D721Med (cell line): ENCODE data around the gene SLC17A5.
"Not testable (repeated sequence)": the region's sequence is repeated elsewhere in the genome, so short reads cannot be mapped to it uniquely, and the experiment has no call there.

Experiments
- DNase-seq: peaks from one replicate; pipeline ENCODE4 v3.0.0; 2011; ENCODE audit warnings: low spot score; ENCODE audit not compliant: insufficient read length
- FAIRE-seq: peaks from 2 replicates; lab custom pipeline; 2011; peaks lifted over from hg19 to GRCh38; lab: Jason Lieb, UNC
- CTCF ChIP-seq: IDR thresholded peaks from 2 replicates; pipeline ENCODE4 v1.5.1; 2012; ENCODE audit warnings: mild to moderate bottlenecking, control low read depth; ENCODE audit not compliant: insufficient read depth; ENCODE audit errors: missing control alignments

Gene SLC17A5

DNA sequence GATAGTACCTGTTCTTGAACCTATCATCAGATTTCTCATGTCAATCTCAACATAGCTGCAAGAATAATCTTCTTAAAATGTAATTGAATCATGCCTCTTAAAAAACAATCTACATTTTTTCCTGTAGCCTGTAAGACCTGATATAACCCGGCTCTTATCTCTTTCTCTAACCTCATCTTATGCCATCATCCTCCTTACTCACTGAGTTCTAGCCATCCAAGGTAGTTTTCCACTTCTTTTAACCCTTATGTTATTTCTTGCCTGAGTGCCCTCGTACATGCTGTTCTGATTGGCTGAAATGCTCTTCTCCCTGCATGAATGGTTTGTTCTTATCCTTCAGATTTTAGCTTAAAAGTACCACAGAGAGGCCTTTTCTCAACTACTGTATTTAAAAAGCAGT lies 16.4 kb downstream of the SLC17A5 start:
- FAIRE-seq = no peak
- no peak for TF ChIP-seq CTCF
- no peak for DNase-seq

DNA sequence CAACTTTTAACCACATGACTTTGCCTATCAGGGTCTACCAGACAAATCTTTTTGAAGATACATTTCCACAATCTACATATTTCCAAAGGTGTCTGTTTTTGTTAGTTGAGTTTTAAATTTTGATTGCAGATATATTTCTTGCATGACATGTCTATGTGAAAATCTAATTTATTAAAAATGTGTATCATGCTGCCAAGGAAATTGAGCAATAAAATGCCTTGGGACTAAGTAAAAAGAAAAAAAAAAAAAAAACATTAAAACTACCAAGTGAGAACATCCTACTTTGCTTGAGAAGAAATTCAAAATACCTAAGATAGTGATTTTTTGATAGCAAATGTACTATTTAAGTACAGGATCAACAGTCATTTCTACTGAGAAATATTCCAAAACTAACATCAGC lies 17.7 kb downstream of the SLC17A5 start:
- DNase-seq (no peak), FAIRE-seq (peak; percentile 21)
- no peak for TF ChIP-seq CTCF

DNA sequence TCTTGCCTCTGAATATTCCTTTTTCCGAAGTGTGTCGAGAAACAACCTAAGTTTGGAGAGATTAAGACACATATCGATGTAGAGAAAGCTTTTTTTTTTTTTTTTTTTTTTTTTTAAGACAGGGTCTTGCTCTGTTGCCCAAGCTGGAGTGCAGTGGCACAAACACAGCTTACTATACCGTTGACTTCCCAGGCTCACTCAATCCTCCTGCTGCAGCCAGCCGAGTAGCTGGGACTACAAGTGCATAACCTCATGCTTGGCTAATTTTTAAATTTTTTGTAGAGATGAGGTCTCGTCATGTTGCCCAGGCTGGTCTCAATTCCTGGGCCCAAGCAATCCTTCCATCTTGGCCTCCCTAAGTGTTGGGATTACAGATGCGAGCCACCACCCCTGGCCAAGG lies 21.4 kb downstream of the SLC17A5 start:
- DNase-seq = no peak
- TF ChIP-seq CTCF = no peak
- no peak for FAIRE-seq

DNA sequence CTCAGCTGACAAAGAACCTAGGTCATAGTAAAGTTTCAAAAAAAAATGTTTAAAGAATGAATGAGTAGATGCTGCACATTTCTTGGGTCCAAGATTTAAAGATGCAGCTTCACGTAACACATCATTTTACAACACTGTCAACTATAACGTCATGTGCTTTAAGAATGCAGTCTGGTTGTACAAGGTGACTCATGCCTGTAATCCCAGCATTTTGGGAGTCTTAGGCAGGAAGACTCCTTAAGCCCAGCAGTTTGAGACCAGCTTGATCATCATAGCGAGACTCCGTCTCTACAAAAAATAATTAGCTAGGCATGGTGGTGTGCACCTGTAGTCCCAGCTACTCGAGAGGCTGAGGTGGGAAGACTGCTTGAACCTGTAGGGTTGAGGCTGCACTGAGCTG lies 21.9 kb downstream of the SLC17A5 start:
- DNase-seq (no peak), FAIRE-seq (no peak)
- TF ChIP-seq CTCF = no peak

GRCh38 chr6:73630401-73630800 lies 23.4 kb downstream of the SLC17A5 start:
- FAIRE-seq (peak; percentile 96), DNase-seq (no peak)
- no peak for TF ChIP-seq CTCF

DNA sequence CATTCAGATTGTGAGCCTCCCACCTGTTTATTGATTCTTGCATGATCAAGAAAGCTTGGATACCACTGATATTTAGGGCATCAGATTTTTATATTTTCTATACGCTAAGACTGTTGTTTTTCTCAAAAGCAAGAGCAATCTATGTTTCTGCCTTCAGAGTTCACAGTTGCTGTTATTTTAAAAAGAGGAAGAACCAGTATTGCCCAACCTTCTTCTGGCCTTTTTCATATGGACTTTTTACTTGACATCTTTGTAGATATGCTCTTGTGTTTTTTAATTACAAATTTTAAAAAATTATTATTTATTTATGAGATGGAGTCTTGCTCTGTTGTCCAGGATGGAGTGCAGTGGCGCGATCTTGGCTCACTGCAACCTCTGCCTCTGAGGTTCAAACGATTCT lies 28.9 kb downstream of the SLC17A5 start:
- no peak for DNase-seq
- no peak for TF ChIP-seq CTCF
- FAIRE-seq = no peak

GRCh38 chr6:73623480-73623879 lies 30.3 kb downstream of the SLC17A5 start:
- not testable (repeated sequence) for DNase-seq, FAIRE-seq

- not testable (repeated sequence) for FAIRE-seq, DNase-seq
Observed at GRCh38 chr6:73618082-73618481, 35.7 kb downstream of the SLC17A5 start.
